Stimulated activated CD8-positive, alpha-beta memory T cell treated with anti-CD3 and anti-CD28 coated beads, Interleukin-7, amount 100 ng/mL, for 48 hours (primary cell): Measurements from ENCODE around the gene UCN3.
"Not testable (repeated sequence)": the region's sequence is repeated elsewhere in the genome, so short reads cannot be mapped to it uniquely, and the experiment has no call there.

Experiments used
- DNase-seq, 2 donors: peaks; one replicate each; pipeline ENCODE4 v3.0.0-alpha.2; 2020; ENCODE audit warnings: low read depth in 1 of 2; ENCODE audit errors: extremely low read depth in 1 of 2

The UCN3 gene

DNA sequence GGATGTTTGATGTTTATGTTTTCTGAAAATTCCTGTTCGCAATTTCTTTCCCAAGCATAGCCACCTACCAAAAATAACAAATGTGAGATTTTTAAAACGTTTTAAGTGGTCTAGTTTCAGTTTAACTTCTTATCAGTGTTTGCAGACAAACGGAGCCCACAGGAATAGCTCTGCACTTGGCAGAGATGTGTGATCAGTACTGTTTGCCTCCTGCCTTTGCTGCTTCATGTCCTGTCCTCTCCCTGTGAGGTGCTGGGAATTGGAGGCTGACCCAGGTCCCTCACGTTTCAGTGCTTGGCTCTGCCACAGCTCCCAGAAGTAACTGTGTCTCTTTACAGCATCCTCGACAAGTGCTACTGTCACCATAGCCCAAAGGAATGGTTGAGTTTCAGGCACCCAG lies 1.2 kb downstream of the UCN3 start:
- no peak for DNase-seq

- DNase-seq, result no peak
Measured at GRCh38 chr10:5369362-5370158, 4.8 kb downstream of the UCN3 start.

- no peak for DNase-seq
Measured at GRCh38 chr10:5370493-5371352, 6.0 kb downstream of the UCN3 start.

- no peak for DNase-seq
Measured at GRCh38 chr10:5373307-5373706, 8.5 kb downstream of the UCN3 start.

DNA sequence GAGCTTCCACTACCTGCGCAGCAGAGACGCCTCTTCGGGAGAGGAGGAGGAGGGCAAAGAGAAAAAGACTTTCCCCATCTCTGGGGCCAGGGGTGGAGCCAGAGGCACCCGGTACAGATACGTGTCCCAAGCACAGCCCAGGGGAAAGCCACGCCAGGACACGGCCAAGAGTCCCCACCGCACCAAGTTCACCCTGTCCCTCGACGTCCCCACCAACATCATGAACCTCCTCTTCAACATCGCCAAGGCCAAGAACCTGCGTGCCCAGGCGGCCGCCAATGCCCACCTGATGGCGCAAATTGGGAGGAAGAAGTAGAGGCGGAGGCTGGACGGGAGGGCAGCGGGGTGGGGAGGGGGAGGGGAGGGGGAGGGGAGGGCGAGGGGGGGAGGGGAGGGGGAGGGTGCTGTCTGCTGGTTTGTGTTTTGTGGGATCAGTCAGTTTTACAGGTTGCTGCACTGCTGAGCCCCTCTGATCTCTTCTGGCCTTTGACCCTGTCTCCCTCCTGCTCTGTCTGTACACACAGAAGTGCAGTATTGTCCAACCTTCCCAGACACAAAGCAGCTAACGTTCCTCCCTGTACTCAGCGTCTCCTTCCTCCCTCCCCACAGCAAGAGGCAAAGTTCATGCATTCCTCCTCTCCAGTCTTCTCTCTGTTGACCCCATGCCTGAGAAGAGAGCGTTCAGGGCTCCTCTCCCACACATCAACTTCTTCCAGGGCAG lies 9.3 kb downstream of the UCN3 start:
- DNase-seq, result no peak

- DNase-seq, result no peak
Measured at GRCh38 chr10:5376450-5376849, 11.7 kb downstream of the UCN3 start.

DNA sequence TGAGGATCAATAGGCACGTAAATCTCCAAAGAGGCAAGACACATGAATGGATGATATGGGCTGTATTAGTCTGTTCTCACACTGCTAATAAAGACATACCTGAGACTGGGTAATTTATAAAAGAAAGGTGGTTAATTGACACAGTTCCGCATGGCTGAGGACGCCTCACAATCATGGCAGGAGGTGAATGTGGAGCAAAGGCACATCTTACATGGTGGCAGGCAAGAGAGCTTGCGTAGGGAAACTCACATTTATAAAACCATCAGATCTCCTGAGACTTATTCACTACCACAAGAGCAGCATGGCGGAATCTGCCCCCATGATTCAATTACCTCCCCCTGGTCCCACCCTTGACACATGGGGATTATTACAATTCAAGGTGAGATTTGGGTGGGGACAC lies 14.4 kb downstream of the UCN3 start:
- DNase-seq, result not testable (repeated sequence)

DNA sequence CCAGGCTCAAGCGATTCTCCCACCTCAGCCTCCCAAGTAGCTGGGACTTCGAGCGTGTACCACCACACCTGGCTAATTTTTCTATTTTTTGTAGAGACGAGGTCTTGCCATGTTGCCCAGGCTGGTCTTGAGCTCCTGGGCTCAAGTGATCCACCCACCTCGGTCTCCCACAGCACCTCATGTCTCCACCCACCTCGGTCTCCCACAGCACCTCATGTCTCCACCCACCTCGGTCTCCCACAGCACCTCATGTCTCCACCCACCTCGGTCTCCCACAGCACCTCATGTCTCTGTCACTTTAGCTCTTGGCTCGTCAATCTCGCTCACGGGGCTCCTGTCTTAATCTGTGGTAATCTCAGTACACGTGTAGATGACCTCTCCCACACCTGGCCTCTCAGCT lies 15.6 kb downstream of the UCN3 start:
- DNase-seq, result not testable (repeated sequence)

DNA sequence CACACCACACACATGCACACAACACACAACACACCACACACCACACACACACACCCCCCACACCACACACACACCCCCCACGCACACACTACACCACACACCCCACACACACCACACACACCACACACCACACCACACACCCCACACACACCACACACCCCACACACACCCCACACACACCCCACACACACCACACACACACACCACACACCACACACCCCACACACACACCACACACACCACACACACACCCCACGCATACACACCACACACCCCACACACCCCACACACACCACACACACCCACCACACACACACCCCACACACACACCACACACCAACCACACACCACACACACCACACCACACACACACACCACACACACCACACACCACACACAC lies 16.4 kb downstream of the UCN3 start:
- no peak for DNase-seq

DNA sequence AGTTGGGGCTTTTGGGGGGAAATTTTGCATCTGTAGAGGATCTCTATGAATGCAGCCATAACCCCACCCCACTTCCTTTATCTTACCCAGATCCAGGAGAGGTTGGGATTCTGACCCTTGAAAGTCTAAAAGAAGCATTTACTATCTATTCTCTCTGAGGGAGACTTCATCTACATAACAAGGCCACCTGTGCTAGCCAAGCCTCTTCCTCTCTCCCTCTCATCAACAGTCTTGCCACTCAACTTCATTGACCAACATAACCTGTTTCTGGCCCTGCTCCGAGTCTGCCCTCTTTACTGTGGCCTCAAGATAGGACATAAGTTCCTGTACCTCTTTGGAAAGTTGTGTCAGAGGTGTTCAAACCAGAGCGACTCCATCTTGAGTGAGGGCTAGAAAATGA lies 20.5 kb downstream of the UCN3 start:
- no peak for DNase-seq

GRCh38 chr10:5387169-5387568 lies 22.4 kb downstream of the UCN3 start:
- DNase-seq, result no peak

GRCh38 chr10:5390607-5391205 lies 25.9 kb downstream of the UCN3 start:
- no peak for DNase-seq

DNA sequence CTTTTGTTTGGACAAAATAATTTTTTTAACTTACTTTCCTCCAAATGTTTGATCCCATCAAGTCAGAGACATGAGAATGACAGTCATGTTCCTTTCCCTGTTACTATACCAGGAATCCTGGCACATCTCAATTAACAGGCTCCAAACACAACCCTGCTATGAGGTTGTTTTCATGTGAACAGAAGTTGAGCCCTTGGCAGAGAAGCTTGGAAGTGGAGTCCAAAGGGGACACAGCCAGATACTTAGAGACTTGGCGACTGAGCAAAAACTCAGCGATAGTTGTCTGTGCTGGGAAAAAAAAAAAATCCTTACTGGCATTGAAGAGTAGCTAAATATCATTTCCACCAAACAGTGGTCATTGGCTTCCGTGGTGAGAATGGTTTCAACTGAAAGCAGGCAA lies 27.0 kb downstream of the UCN3 start:
- DNase-seq, result no peak

DNA sequence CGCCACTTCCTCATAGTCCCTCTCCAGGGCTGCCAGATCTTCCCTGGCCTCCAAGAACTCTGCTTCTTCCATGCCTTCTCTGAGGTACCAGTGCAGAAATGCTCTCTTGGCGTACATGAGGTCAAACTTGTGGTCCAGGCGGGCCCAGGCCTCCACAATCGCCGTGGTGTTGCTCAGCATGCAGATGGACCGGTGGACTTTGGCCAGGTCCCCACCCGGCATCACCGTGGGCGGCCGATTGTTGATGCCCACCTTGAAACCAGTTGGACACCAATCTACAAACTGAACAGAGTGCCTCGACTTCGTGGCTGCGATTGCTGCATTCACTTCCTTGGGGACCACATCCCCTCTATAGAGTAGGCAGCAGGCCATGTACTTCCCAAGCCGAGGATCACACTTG lies 28.8 kb downstream of the UCN3 start:
- no peak for DNase-seq

GRCh38 chr10:5395168-5395567 lies 30.4 kb downstream of the UCN3 start:
- no peak for DNase-seq

- DNase-seq, result no peak
Measured at GRCh38 chr10:5396556-5397300, 32.0 kb downstream of the UCN3 start.

DNA sequence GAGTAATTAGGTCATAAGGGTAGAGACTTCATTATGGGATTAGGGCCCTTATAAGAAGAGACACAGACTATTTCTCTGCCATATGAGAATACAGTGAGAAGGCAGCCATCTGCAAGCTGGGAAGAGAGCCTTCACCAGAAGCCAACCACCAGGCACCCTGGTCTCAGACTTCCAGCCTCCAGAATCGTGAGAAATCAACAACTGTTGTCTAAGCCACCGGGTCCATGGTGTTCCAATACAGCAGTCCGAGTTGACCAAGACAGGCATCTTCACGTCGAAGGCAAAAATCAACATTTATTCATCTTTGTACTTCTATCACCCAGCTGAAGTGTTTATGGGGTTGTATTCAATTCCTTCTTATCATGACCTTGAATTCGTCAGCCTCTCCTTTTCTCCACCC lies 34.6 kb downstream of the UCN3 start:
- no peak for DNase-seq

DNA sequence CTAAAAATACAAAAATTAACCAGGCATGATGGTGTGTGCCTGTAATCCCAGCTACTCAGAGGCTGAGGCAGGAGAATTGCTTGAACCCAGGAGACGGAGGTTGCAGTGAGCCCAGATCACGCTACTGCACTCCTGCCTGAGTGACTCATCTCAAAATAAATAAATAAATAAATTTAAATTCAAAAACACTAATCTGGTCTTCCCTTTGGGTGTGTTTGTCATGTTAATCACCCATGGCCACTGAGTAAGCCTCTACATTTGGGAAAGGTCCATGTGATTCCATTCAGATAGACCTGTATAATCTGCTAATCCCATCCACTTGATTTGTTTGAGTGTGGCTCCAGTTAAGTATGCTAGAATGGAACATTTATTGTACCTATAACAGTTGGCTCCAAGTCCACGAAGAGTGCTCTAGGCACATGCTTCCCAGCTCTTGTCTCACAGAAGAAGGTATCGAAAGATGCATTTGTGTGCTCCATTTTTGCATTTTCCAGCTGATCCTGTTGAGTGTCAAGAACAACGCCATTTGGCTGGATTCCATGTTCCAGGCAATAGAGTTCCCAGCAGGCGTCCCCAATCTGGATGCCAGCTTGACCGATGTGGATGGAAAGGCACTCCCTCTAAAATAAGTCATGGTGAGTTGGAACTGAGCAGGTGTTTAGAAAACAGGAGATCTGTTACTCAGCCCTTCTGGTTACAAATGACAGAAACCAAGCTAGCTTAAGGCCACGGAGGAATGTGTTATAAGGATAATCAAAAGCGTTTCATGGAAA lies 35.9 kb downstream of the UCN3 start:
- DNase-seq, result no peak

DNA sequence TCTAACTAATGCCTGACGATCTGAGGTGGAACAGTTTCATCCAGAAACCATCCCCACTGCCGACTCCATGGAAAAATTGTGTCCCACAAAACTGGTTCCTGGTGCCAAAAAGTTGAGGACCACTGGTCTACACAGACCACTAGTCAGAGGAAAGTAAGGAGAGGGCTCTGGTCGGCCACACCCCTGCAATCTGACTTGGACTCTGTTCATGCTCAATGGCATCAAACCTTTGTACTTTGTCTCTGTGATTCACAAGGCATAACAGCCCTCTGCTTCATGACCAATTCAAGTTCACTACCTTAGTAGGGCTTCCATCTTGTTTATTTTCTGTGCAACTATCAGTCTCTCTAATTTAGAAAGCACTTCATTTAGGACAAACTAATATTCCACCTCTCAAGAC lies 38.0 kb downstream of the UCN3 start:
- DNase-seq, result no peak
